PC-3 (cell line): ENCODE data around the gene CLSTN1. TPM values are rescaled to one million over a fixed set of nuclear protein-coding genes. Genes with fewer than 3 reads are reported as not detected.

Experiments used
- ATAC-seq: fragments of 200-7000 bp; cut with Tn5 transposase; 2 replicates; pipeline ENCODE4 v1.9.1; 2020; ENCODE audit warnings: mild to moderate bottlenecking, moderate library complexity
- BruUV-seq: library from RNA; stranded (reverse); fragments of 400-500 nt; replicated peaks from 2 replicates; lab custom pipeline; 2021; lab: Mats Ljungman, UMichigan
- CTCF ChIA-PET: fragments of 300-600 bp; sonication (Branson Sonifier 250); formaldehyde crosslinking; loops from one replicate; lab custom pipeline; 2022; ENCODE audit warnings: antibody characterized with exemption; lab: Charles Lee
- POLR2A ChIA-PET: fragments of 300-600 bp; sonication (Branson Sonifier 250); formaldehyde crosslinking; loops from one replicate; lab custom pipeline; 2022; ENCODE audit warnings: antibody characterized with exemption; ENCODE audit not compliant: unreplicated experiment; lab: Charles Lee
- DNase-seq: peaks from one replicate; pipeline ENCODE4 v3.0.0-alpha.2; 2015
- H2AFZ ChIP-seq: fragments of 300-600 bp; sonication (generic); 2 replicates; pipeline ENCODE4 v1.6.0; 2016; ENCODE audit warnings: antibody characterized with exemption, low read length
- H3F3A ChIP-seq: fragments of 300-600 bp; sonication (generic); one replicate; pipeline ENCODE4 v1.6.0; 2017; ENCODE audit warnings: antibody characterized with exemption, low read length, control low read depth, mild to moderate bottlenecking; ENCODE audit not compliant: unreplicated experiment
- H3K27ac ChIP-seq: fragments of 300-600 bp; sonication (generic); 2 replicates; pipeline ENCODE4 v1.5.1; 2016; ENCODE audit warnings: mild to moderate bottlenecking, low read length
- H3K27me3 ChIP-seq: fragments of 300-600 bp; sonication (generic); 2 replicates; pipeline ENCODE4 v1.6.1; 2016; ENCODE audit warnings: low read length, mixed read lengths
- H3K36me3 ChIP-seq: fragments of 300-600 bp; sonication (generic); 2 replicates; pipeline ENCODE4 v1.6.1; 2016; ENCODE audit warnings: low read depth, mixed run types, low read length, mixed read lengths
- H3K4me1 ChIP-seq: fragments of 300-600 bp; sonication (generic); 2 replicates; pipeline ENCODE4 v1.5.1; 2016; ENCODE audit warnings: low read length; ENCODE audit not compliant: insufficient read depth
- H3K4me2 ChIP-seq: fragments of 300-600 bp; sonication (generic); 2 replicates; pipeline ENCODE4 v1.6.0; 2016; ENCODE audit warnings: low read length
- H3K4me3 ChIP-seq: fragments of 300-600 bp; sonication (generic); 2 replicates; pipeline ENCODE4 v1.5.1; 2016; ENCODE audit warnings: mild to moderate bottlenecking, low read length, mixed read lengths
- H3K79me2 ChIP-seq: fragments of 300-600 bp; sonication (generic); 2 replicates; pipeline ENCODE4 v1.6.1; 2017; ENCODE audit warnings: low read length, mixed read lengths
- H3K9ac ChIP-seq: fragments of 300-600 bp; sonication (generic); 2 replicates; pipeline ENCODE4 v1.6.0; 2016; ENCODE audit warnings: mild to moderate bottlenecking, low read length
- H3K9me2 ChIP-seq: fragments of 300-600 bp; sonication (generic); replicated peaks from 2 replicates; pipeline ENCODE4 v1.6.1; 2016; ENCODE audit warnings: mixed run types, low read length, mixed read lengths
- H3K9me3 ChIP-seq: fragments of 300-600 bp; sonication (generic); 2 replicates; pipeline ENCODE4 v1.6.1; 2016; ENCODE audit warnings: low read length, mixed read lengths
- H4K20me1 ChIP-seq: fragments of 300-600 bp; sonication (generic); 2 replicates; pipeline ENCODE4 v1.6.1; 2016; ENCODE audit warnings: low read length, mixed read lengths
- CTCF ChIP-seq: fragments of 300-600 bp; sonication (generic); conservative IDR thresholded peaks from 2 replicates; pipeline ENCODE4 v1.5.1; 2017; ENCODE audit warnings: antibody characterized with exemption, low read depth, mild to moderate bottlenecking, low read length
- EZH2 ChIP-seq: fragments of 300-600 bp; sonication (generic); IDR thresholded peaks from one replicate; pipeline ENCODE4 v1.6.1; 2017; ENCODE audit warnings: antibody characterized with exemption, mild to moderate bottlenecking, low read length; ENCODE audit not compliant: unreplicated experiment
- EZH2phosphoT487 ChIP-seq: fragments of 300-600 bp; sonication (generic); IDR thresholded peaks from 2 replicates; pipeline ENCODE4 v1.6.1; 2018; ENCODE audit warnings: mild to moderate bottlenecking, antibody characterized with exemption, low read length, borderline replicate concordance
- intact Hi-C: fragments of 100-400 bp; cut with micrococcal nuclease; formaldehyde crosslinking; loops from 2 replicates; pipeline ENCODE4 v1.9.0; 2023
- total RNA-seq: library from RNA; depleted of rRNA; stranded (reverse); fragments of >200 nt; gene quantifications from 2 replicates; pipeline ENCODE4 v1.2.3, GENCODE V29; 2014

Gene CLSTN1
- total RNA-seq, 1 experiment from 2014 or later, result 98.3 TPM

GRCh38 chr1:9705337-9706093 is 118.2 kb downstream of the CLSTN1 start:
- H3K9me2 ChIP-seq, result no peaks in the 10 kb centered on the region
- TF ChIP-seq EZH2, result no peak
- no peak for TF ChIP-seq CTCF
- no peak for TF ChIP-seq EZH2phosphoT487
- no peaks in the 10 kb centered on the region for H3K9me3 ChIP-seq
- H3K27me3 ChIP-seq, result no peaks in the 10 kb centered on the region
- H3K79me2 ChIP-seq, result no peaks in the 10 kb centered on the region
- H3K4me3 ChIP-seq, result no peak overlapping the region
- H3K4me1 ChIP-seq, result peaks cover 18% of the 10 kb centered on the region
- peak; percentile 52 for DNase-seq
- CTCF ChIA-PET, result no interaction called here
- no peak overlapping the region for H3K9ac ChIP-seq
- no peak overlapping the region for H3K4me2 ChIP-seq
- no peaks in the 10 kb centered on the region for H3K36me3 ChIP-seq
- no peak; the same call in 1 of the 2 replicates for ATAC-seq
- no peaks in the 10 kb centered on the region for H3F3A ChIP-seq
- no TSS peak for BruUV-seq
- POLR2A ChIA-PET, result no interaction called here
- H4K20me1 ChIP-seq, result no peaks in the 10 kb centered on the region
- intact Hi-C loops, result no loop called here
- H3K27ac ChIP-seq, result no peak overlapping the region
- peak overlapping the region; percentile 15; the same call in 1 of the 2 replicates for H2AFZ ChIP-seq

GRCh38 chr1:9703681-9704080 is 120.1 kb downstream of the CLSTN1 start:
- ChIA-PET CTCF (interaction anchor here (0.6 kb wide), 1 partner anchor 77 kb away, joined by 10 read pairs; no protein-coding TSS in a partner anchor), POLR2A (no interaction called here)
- TF ChIP-seq CTCF (no peak), EZH2phosphoT487 (no peak), EZH2 (no peak)
- Histone ChIP-seq H3K9me3 (no peaks in the 10 kb centered on the region), H3K9me2 (no peaks in the 10 kb centered on the region), H3K4me2 (no peak overlapping the region), H3K4me3 (no peak overlapping the region), H2AFZ (no peak overlapping the region), H3F3A (no peaks in the 10 kb centered on the region), H3K79me2 (no peaks in the 10 kb centered on the region), H3K36me3 (no peaks in the 10 kb centered on the region), H3K4me1 (peaks cover 33% of the 10 kb centered on the region), H3K27me3 (no peaks in the 10 kb centered on the region), H4K20me1 (no peaks in the 10 kb centered on the region), H3K9ac (no peak overlapping the region), H3K27ac (no peak overlapping the region)
- DNase-seq (no peak), ATAC-seq (no peak)
- intact Hi-C loops, result no loop called here
- no TSS peak for BruUV-seq

GRCh38 chr1:9703165-9703509 is 120.6 kb downstream of the CLSTN1 start:
- Histone ChIP-seq H3K36me3 (no peaks in the 10 kb centered on the region), H3K4me3 (no peak overlapping the region), H3K4me1 (peaks cover 33% of the 10 kb centered on the region), H2AFZ (no peak overlapping the region), H3K9ac (no peak overlapping the region), H3K9me2 (no peaks in the 10 kb centered on the region), H3K4me2 (no peak overlapping the region), H3K79me2 (no peaks in the 10 kb centered on the region), H3K9me3 (no peaks in the 10 kb centered on the region), H3K27ac (no peak overlapping the region), H3K27me3 (no peaks in the 10 kb centered on the region), H3F3A (no peaks in the 10 kb centered on the region), H4K20me1 (no peaks in the 10 kb centered on the region)
- CTCF ChIA-PET, result interaction anchor here (0.6 kb wide), 1 partner anchor 76 kb away, joined by 10 read pairs; no protein-coding TSS in a partner anchor
- TF ChIP-seq EZH2, result no peak
- TF ChIP-seq CTCF, result no peak
- TF ChIP-seq EZH2phosphoT487, result no peak
- ATAC-seq (no peak), DNase-seq (no peak)
- intact Hi-C loops, result no loop called here
- no TSS peak for BruUV-seq
- POLR2A ChIA-PET, result no interaction called here
